Stimulated activated effector memory CD8-positive, alpha-beta T cell treated with anti-CD3 and anti-CD28 coated beads, Interleukin-12 subunit alpha, Interleukin-12 subunit beta, amount 100 ng/mL, for 72 hours (primary cell): ENCODE results near the gene CCL28.
"Not testable (repeated sequence)": the region's sequence is repeated elsewhere in the genome, so short reads cannot be mapped to it uniquely, and the experiment has no call there.

Experiments used
- ATAC-seq: fragments of 150-1000 bp; cut with Tn5 transposase; 2 replicates; pipeline ENCODE4 v1.10.0; 2021
- DNase-seq, 2 donors: peaks; one replicate each; pipeline ENCODE4 v3.0.0; 2021 to 2022; ENCODE audit warnings: low spot score in 2 of 2
- H3K27ac Mint-ChIP-seq: one replicate; pipeline ENCODE4 v1.8.0; 2022; ENCODE audit warnings: mild to moderate bottlenecking, mixed read lengths
- H3K36me3 Mint-ChIP-seq: one replicate; pipeline ENCODE4 v1.8.0; 2022; ENCODE audit warnings: mild to moderate bottlenecking, mixed read lengths
- H3K4me1 Mint-ChIP-seq: one replicate; pipeline ENCODE4 v1.8.0; 2022; ENCODE audit warnings: mixed read lengths
- H3K4me3 Mint-ChIP-seq: one replicate; pipeline ENCODE4 v1.8.0; 2022; ENCODE audit warnings: mild to moderate bottlenecking, mixed read lengths
- H3K9me3 Mint-ChIP-seq: one replicate; pipeline ENCODE4 v1.8.0; 2022; ENCODE audit warnings: mixed read lengths

Gene CCL28

GRCh38 chr5:43418561-43418960, 6.4 kb upstream of the CCL28 start:
- H3K4me1 Mint-ChIP-seq = no peaks in the 10 kb centered on the region
- no peak overlapping the region for H3K27ac Mint-ChIP-seq
- H3K4me3 Mint-ChIP-seq = no peak overlapping the region
- no peak for DNase-seq
- H3K36me3 Mint-ChIP-seq = no peaks in the 10 kb centered on the region
- no peak for ATAC-seq
- H3K9me3 Mint-ChIP-seq = no peaks in the 10 kb centered on the region

- no peaks in the 10 kb centered on the region for H3K36me3 Mint-ChIP-seq
- ATAC-seq (no peak), DNase-seq (no peak)
- no peak overlapping the region for H3K4me3 Mint-ChIP-seq
- no peak overlapping the region for H3K27ac Mint-ChIP-seq
- H3K9me3 Mint-ChIP-seq = no peaks in the 10 kb centered on the region
- no peaks in the 10 kb centered on the region for H3K4me1 Mint-ChIP-seq
Measured at GRCh38 chr5:43416803-43417394, 4.7 kb upstream of the CCL28 start.

GRCh38 chr5:43415935-43416802, 4.0 kb upstream of the CCL28 start:
- no peaks in the 10 kb centered on the region for H3K9me3 Mint-ChIP-seq
- H3K27ac Mint-ChIP-seq = no peak overlapping the region
- ATAC-seq (no peak), DNase-seq (no peak)
- H3K36me3 Mint-ChIP-seq = no peaks in the 10 kb centered on the region
- no peaks in the 10 kb centered on the region for H3K4me1 Mint-ChIP-seq
- no peak overlapping the region for H3K4me3 Mint-ChIP-seq

GRCh38 chr5:43413966-43414365, 1.8 kb upstream of the CCL28 start:
- no peaks in the 10 kb centered on the region for H3K9me3 Mint-ChIP-seq
- no peak overlapping the region for H3K27ac Mint-ChIP-seq
- H3K4me1 Mint-ChIP-seq = no peaks in the 10 kb centered on the region
- DNase-seq (no peak), ATAC-seq (no peak)
- no peak overlapping the region for H3K4me3 Mint-ChIP-seq
- H3K36me3 Mint-ChIP-seq = no peaks in the 10 kb centered on the region

GRCh38 chr5:43412644-43413043, 453 bp upstream of the CCL28 start:
- H3K27ac Mint-ChIP-seq = no peak overlapping the region
- H3K4me1 Mint-ChIP-seq = no peaks in the 10 kb centered on the region
- no peak for ATAC-seq
- no peak overlapping the region for H3K4me3 Mint-ChIP-seq
- no peaks in the 10 kb centered on the region for H3K36me3 Mint-ChIP-seq
- no peak for DNase-seq
- H3K9me3 Mint-ChIP-seq = no peaks in the 10 kb centered on the region

GRCh38 chr5:43411495-43411894, 696 bp downstream of the CCL28 start:
- DNase-seq (no peak), ATAC-seq (no peak)
- Mint-ChIP-seq H3K4me3 (no peak overlapping the region), H3K27ac (peak overlapping the region; percentile 52), H3K9me3 (peaks cover 1% of the 10 kb centered on the region), H3K4me1 (no peaks in the 10 kb centered on the region), H3K36me3 (no peaks in the 10 kb centered on the region)

GRCh38 chr5:43410414-43410813, 1.8 kb downstream of the CCL28 start:
- Mint-ChIP-seq H3K4me1 (no peaks in the 10 kb centered on the region), H3K4me3 (no peak overlapping the region), H3K9me3 (peaks cover 5% of the 10 kb centered on the region), H3K36me3 (no peaks in the 10 kb centered on the region), H3K27ac (no peak overlapping the region)
- DNase-seq (no peak), ATAC-seq (no peak)

- H3K27ac Mint-ChIP-seq = no peak overlapping the region
- no peaks in the 10 kb centered on the region for H3K36me3 Mint-ChIP-seq
- H3K4me1 Mint-ChIP-seq = no peaks in the 10 kb centered on the region
- H3K4me3 Mint-ChIP-seq = no peak overlapping the region
- H3K9me3 Mint-ChIP-seq = peaks cover 6% of the 10 kb centered on the region
- DNase-seq = no peak
- no peak for ATAC-seq
Measured at GRCh38 chr5:43409809-43410271, 2.4 kb downstream of the CCL28 start.

- ATAC-seq, H3K36me3 Mint-ChIP-seq, H3K4me3 Mint-ChIP-seq, H3K4me1 Mint-ChIP-seq, H3K27ac Mint-ChIP-seq, H3K9me3 Mint-ChIP-seq: not testable (repeated sequence)
- DNase-seq = peak in 1 of 2 donors; percentile 8
Measured at GRCh38 chr5:43402524-43403066, 9.6 kb downstream of the CCL28 start.

- DNase-seq = peak in 1 of 2 donors; percentile 15
Measured at GRCh38 chr5:43401827-43402226, 10.4 kb downstream of the CCL28 start.

GRCh38 chr5:43400082-43400481, 12.1 kb downstream of the CCL28 start:
- no peak overlapping the region for H3K27ac Mint-ChIP-seq
- DNase-seq = no peak

More at GRCh38 chr5:43401827-43402226, 10.4 kb downstream of the CCL28 start:
- Mint-ChIP-seq H3K36me3 (no peaks in the 10 kb centered on the region), H3K27ac (no peak overlapping the region), H3K4me1 (peaks cover 8% of the 10 kb centered on the region), H3K4me3 (no peak overlapping the region), H3K9me3 (peaks cover 9% of the 10 kb centered on the region)
- no peak for ATAC-seq

GRCh38 chr5:43396762-43397304, 15.4 kb downstream of the CCL28 start:
- H3K4me1 Mint-ChIP-seq = peaks cover 13% of the 10 kb centered on the region
- DNase-seq (peak; percentile 45 to 77), ATAC-seq (peak; percentile 99)
- H3K27ac Mint-ChIP-seq = peak overlapping the region; percentile 93
- H3K4me3 Mint-ChIP-seq = peak overlapping the region; percentile 94
- H3K36me3 Mint-ChIP-seq = no peaks in the 10 kb centered on the region
- H3K9me3 Mint-ChIP-seq = no peaks in the 10 kb centered on the region

More at GRCh38 chr5:43400082-43400481, 12.1 kb downstream of the CCL28 start:
- Mint-ChIP-seq H3K9me3 (peaks cover 3% of the 10 kb centered on the region), H3K36me3 (no peaks in the 10 kb centered on the region), H3K4me3 (no peak overlapping the region), H3K4me1 (peaks cover 13% of the 10 kb centered on the region)
- no peak for ATAC-seq

GRCh38 chr5:43390471-43390870, 21.7 kb downstream of the CCL28 start:
- peaks cover 30% of the 10 kb centered on the region for H3K36me3 Mint-ChIP-seq
- H3K9me3 Mint-ChIP-seq = no peaks in the 10 kb centered on the region
- no peak for DNase-seq
- ATAC-seq = no peak
- no peak overlapping the region for H3K4me3 Mint-ChIP-seq
- no peak overlapping the region for H3K27ac Mint-ChIP-seq
- H3K4me1 Mint-ChIP-seq = peaks cover 23% of the 10 kb centered on the region

- Mint-ChIP-seq H3K4me3 (no peak overlapping the region), H3K36me3 (peaks cover 34% of the 10 kb centered on the region), H3K27ac (no peak overlapping the region), H3K4me1 (peaks cover 23% of the 10 kb centered on the region), H3K9me3 (no peaks in the 10 kb centered on the region)
- peak; percentile 33 to 64 for DNase-seq
- peak; percentile 72 for ATAC-seq
Measured at GRCh38 chr5:43389679-43390329, 22.4 kb downstream of the CCL28 start.

- peak; percentile 51 for ATAC-seq
- Mint-ChIP-seq H3K27ac (peak overlapping the region; percentile 76), H3K4me3 (no peak overlapping the region), H3K4me1 (peaks cover 26% of the 10 kb centered on the region), H3K9me3 (no peaks in the 10 kb centered on the region), H3K36me3 (peaks cover 56% of the 10 kb centered on the region)
- no peak for DNase-seq
Measured at GRCh38 chr5:43386960-43387362, 25.2 kb downstream of the CCL28 start.
